H9 (cell line): Measurements from ENCODE around the gene RDH5. TPM values are rescaled to one million over a fixed set of nuclear protein-coding genes. Genes with fewer than 3 reads are reported as not detected.

Experiments
- DNase-seq: peaks from one replicate; pipeline ENCODE4 v3.0.0-alpha.2; 2017
- H2AFZ ChIP-seq: one replicate; pipeline ENCODE4 v1.6.1; 2013; ENCODE audit warnings: mild to moderate bottlenecking, low read length, control low read depth, moderate library complexity
- H2AK5ac ChIP-seq: 2 replicates; pipeline ENCODE4 v1.6.1; 2013; ENCODE audit warnings: low read length, control low read depth, mixed read lengths; ENCODE audit not compliant: insufficient read length
- H2BK120ac ChIP-seq: one replicate; pipeline ENCODE4 v1.6.1; 2013; ENCODE audit warnings: low read depth, mild to moderate bottlenecking, low read length, control low read depth, inconsistent platforms; ENCODE audit not compliant: poor library complexity, severe bottlenecking
- H2BK12ac ChIP-seq: 2 replicates; pipeline ENCODE4 v1.6.1; 2013; ENCODE audit warnings: low read length, control low read depth, mixed read lengths, low read depth; ENCODE audit not compliant: insufficient read length
- H2BK15ac ChIP-seq: 2 replicates; pipeline ENCODE4 v1.6.1; 2013; ENCODE audit warnings: low read depth, low read length, control low read depth
- H2BK20ac ChIP-seq: one replicate; pipeline ENCODE4 v1.6.1; 2013; ENCODE audit warnings: low read depth, mild to moderate bottlenecking, low read length, control low read depth, inconsistent platforms; ENCODE audit not compliant: poor library complexity, severe bottlenecking
- H2BK5ac ChIP-seq: 2 replicates; pipeline ENCODE4 v1.6.1; 2013; ENCODE audit warnings: low read length, control low read depth, mixed read lengths; ENCODE audit not compliant: insufficient read length
- H3K14ac ChIP-seq: 2 replicates; pipeline ENCODE4 v1.6.1; 2013; ENCODE audit warnings: low read length, control low read depth; ENCODE audit not compliant: insufficient read depth
- H3K18ac ChIP-seq: 2 replicates; pipeline ENCODE4 v1.6.1; 2013; ENCODE audit warnings: low read depth, mild to moderate bottlenecking, mixed read lengths, low read length, control low read depth; ENCODE audit not compliant: insufficient read length
- H3K23ac ChIP-seq: 2 replicates; pipeline ENCODE4 v1.6.1; 2013; ENCODE audit warnings: low read length, control low read depth, mixed read lengths, low read depth; ENCODE audit not compliant: insufficient read length
- H3K23me2 ChIP-seq: 2 replicates; pipeline ENCODE4 v1.6.1; 2013; ENCODE audit warnings: low read depth, mild to moderate bottlenecking, mixed read lengths, low read length, control low read depth; ENCODE audit not compliant: insufficient read length, poor library complexity, severe bottlenecking
- H3K27ac ChIP-seq: 2 replicates; pipeline ENCODE4 v1.5.1; 2013; ENCODE audit warnings: low read length, control low read depth, mixed read lengths, low read depth; ENCODE audit not compliant: insufficient read length
- H3K27me3 ChIP-seq: 2 replicates; pipeline ENCODE4 v1.6.1; 2013; ENCODE audit warnings: low read length, control low read depth, inconsistent platforms; ENCODE audit not compliant: insufficient read depth
- H3K4ac ChIP-seq: 2 replicates; pipeline ENCODE4 v1.6.1; 2013; ENCODE audit warnings: low read depth, mild to moderate bottlenecking, control low read depth, inconsistent platforms, low read length, moderate library complexity
- H3K4me1 ChIP-seq: 2 replicates; pipeline ENCODE4 v1.6.1; 2013; ENCODE audit warnings: low read length, control low read depth, inconsistent platforms; ENCODE audit not compliant: insufficient read depth
- H3K4me2 ChIP-seq: 2 replicates; pipeline ENCODE4 v1.6.1; 2013; ENCODE audit warnings: low read length, control low read depth, mixed read lengths; ENCODE audit not compliant: insufficient read length, insufficient read depth
- H3K56ac ChIP-seq: 2 replicates; pipeline ENCODE4 v1.6.1; 2013; ENCODE audit warnings: low read depth, mild to moderate bottlenecking, mixed read lengths, low read length, control low read depth; ENCODE audit not compliant: insufficient read length
- H3K79me1 ChIP-seq: 2 replicates; pipeline ENCODE4 v1.6.1; 2013; ENCODE audit warnings: low read depth, mild to moderate bottlenecking, moderate library complexity, low read length, control low read depth, inconsistent platforms; ENCODE audit not compliant: insufficient read depth, poor library complexity, severe bottlenecking
- H3K79me2 ChIP-seq: 2 replicates; pipeline ENCODE4 v1.6.1; 2013; ENCODE audit warnings: low read length, control low read depth, inconsistent platforms; ENCODE audit not compliant: insufficient read depth
- H3K9ac ChIP-seq: 2 replicates; pipeline ENCODE4 v1.6.1; 2013; ENCODE audit warnings: low read length, control low read depth, mixed read lengths; ENCODE audit not compliant: insufficient read length; ENCODE audit errors: extremely low read depth
- H3K9me3 ChIP-seq: one replicate; pipeline ENCODE4 v1.6.1; 2013; ENCODE audit warnings: low read depth, low read length, inconsistent platforms; ENCODE audit not compliant: control insufficient read depth
- H3T11ph ChIP-seq: one replicate; pipeline ENCODE4 v1.6.1; 2013; ENCODE audit warnings: mild to moderate bottlenecking, low read length, control low read depth, inconsistent platforms
- H4K20me1 ChIP-seq: one replicate; pipeline ENCODE4 v1.6.1; 2013; ENCODE audit not compliant: control insufficient read depth, insufficient read length, insufficient read depth
- H4K5ac ChIP-seq: 2 replicates; pipeline ENCODE4 v1.6.1; 2013; ENCODE audit warnings: low read depth, mild to moderate bottlenecking, mixed read lengths, low read length, control low read depth; ENCODE audit not compliant: insufficient read length
- H4K8ac ChIP-seq: replicated peaks from 2 replicates; pipeline ENCODE4 v1.6.1; 2013; ENCODE audit warnings: low read length, control low read depth, mixed read lengths, low read depth; ENCODE audit not compliant: insufficient read length
- H4K91ac ChIP-seq: 2 replicates; pipeline ENCODE4 v1.6.1; 2013; ENCODE audit warnings: low read depth, mild to moderate bottlenecking, moderate library complexity, mixed read lengths, low read length, control low read depth; ENCODE audit not compliant: insufficient read length
- H3K27ac Mint-ChIP-seq, 3 experiments: 2 replicates in 2 of 3; 3 replicates in 1 of 3; pipeline ENCODE4 v1.8.0; 2020 to 2021; ENCODE audit warnings: mixed read lengths in 3 of 3, mild to moderate bottlenecking in 1 of 3, moderate library complexity in 1 of 3
- H3K27me3 Mint-ChIP-seq: 2 replicates; pipeline ENCODE4 v1.8.0; 2021; ENCODE audit warnings: low read depth, mild to moderate bottlenecking, moderate library complexity, mixed read lengths
- H3K36me3 Mint-ChIP-seq, 3 experiments: 2 replicates in 2 of 3; 3 replicates in 1 of 3; pipeline ENCODE4 v1.8.0; 2020 to 2021; ENCODE audit warnings: low read depth in 3 of 3, mixed read lengths in 3 of 3; ENCODE audit not compliant: insufficient read depth in 1 of 3
- H3K4me1 Mint-ChIP-seq, 2 experiments: 2 replicates each; pipeline ENCODE4 v1.8.0; 2020; ENCODE audit warnings: mixed read lengths in 2 of 2
- H3K4me3 Mint-ChIP-seq, 2 experiments: 2 replicates in 1 of 2; 3 replicates in 1 of 2; pipeline ENCODE4 v1.8.0; 2020 to 2021; ENCODE audit warnings: mild to moderate bottlenecking in 2 of 2, mixed read lengths in 2 of 2, moderate library complexity in 1 of 2
- H3K9me3 Mint-ChIP-seq, 2 experiments: 2 replicates in 1 of 2; 3 replicates in 1 of 2; pipeline ENCODE4 v1.8.0; 2020; ENCODE audit warnings: mild to moderate bottlenecking in 2 of 2, mixed read lengths in 2 of 2, moderate library complexity in 1 of 2
- WGBS: extraction: QIAGEN DNeasy Blood & Tissue Kit; methylation state at CpG from one replicate; pipeline ENCODE4 v1.1.7; 2013; ENCODE audit warnings: missing lambda C conversion rate, low lambda C conversion rate, mixed read lengths; ENCODE audit not compliant: insufficient read length; ENCODE audit errors: extremely low coverage; 5-methylcytosine and 5-hydroxymethylcytosine counted together
- total RNA-seq: library from RNA; stranded (reverse); gene quantifications from 2 replicates; pipeline ENCODE4 v1.2.1, GENCODE V29; 2021
- TF ChIP-seq, protein P1 (sequence below): fragments of 200-600 bp; sonication (generic); conservative IDR thresholded peaks from 3 replicates; pipeline ENCODE4 v1.8.0; 2021; ENCODE audit warnings: antibody characterized with exemption, mild to moderate bottlenecking

The RDH5 gene
- total RNA-seq, 1 experiment from 2014 or later: 6.6 TPM

DNA sequence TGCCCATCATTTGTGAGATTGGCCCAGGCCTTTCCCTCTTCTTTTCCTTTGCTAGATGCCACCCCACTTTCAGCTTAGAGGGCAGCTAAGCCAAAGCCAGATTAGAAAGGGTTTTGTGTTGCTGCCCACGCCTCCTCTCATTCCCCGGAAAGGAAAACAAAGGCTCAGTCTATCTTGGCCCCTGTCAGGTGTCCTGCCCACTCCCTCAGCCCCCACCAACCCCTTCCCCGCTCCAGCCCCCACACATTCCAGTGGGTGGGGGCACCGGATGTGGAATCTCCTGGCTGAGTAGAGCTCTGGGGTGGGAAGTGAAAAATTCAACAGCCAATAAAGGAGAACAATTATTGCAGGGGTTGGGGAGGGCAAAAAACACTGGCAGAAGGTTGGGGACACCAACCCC lies 2.2 kb upstream of the RDH5 start:
- H3K23me2 ChIP-seq: peaks cover 9% of the 10 kb centered on the region
- peak overlapping the region; percentile 63 for H3K27ac ChIP-seq
- H3K9me3 ChIP-seq: no peaks in the 10 kb centered on the region
- H2BK12ac ChIP-seq: no peak overlapping the region
- peak overlapping the region; percentile 58 for H2BK5ac ChIP-seq
- no peak overlapping the region for H4K91ac ChIP-seq
- no peaks in the 10 kb centered on the region for H4K20me1 ChIP-seq
- H3K27me3 Mint-ChIP-seq: peaks cover 7% of the 10 kb centered on the region
- peak overlapping the region; percentile 43 for H3K18ac ChIP-seq
- H3K4me3 Mint-ChIP-seq: peak overlapping the region; percentile 90 to 91
- peak overlapping the region; percentile 94 to 99 (median 96) for H3K27ac Mint-ChIP-seq
- H3K23ac ChIP-seq: no peak overlapping the region
- no peaks in the 10 kb centered on the region for H3K27me3 ChIP-seq
- H3K56ac ChIP-seq: no peak overlapping the region
- TF ChIP-seq, protein P1, sequence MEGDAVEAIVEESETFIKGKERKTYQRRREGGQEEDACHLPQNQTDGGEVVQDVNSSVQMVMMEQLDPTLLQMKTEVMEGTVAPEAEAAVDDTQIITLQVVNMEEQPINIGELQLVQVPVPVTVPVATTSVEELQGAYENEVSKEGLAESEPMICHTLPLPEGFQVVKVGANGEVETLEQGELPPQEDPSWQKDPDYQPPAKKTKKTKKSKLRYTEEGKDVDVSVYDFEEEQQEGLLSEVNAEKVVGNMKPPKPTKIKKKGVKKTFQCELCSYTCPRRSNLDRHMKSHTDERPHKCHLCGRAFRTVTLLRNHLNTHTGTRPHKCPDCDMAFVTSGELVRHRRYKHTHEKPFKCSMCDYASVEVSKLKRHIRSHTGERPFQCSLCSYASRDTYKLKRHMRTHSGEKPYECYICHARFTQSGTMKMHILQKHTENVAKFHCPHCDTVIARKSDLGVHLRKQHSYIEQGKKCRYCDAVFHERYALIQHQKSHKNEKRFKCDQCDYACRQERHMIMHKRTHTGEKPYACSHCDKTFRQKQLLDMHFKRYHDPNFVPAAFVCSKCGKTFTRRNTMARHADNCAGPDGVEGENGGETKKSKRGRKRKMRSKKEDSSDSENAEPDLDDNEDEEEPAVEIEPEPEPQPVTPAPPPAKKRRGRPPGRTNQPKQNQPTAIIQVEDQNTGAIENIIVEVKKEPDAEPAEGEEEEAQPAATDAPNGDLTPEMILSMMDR: no peak
- no peak overlapping the region for H2BK20ac ChIP-seq
- H3K9me3 Mint-ChIP-seq: peaks cover 0 to 3% of the 10 kb centered on the region in 2 experiments; a peak in 3 of 5 replicates
- DNase-seq: peak; percentile 72
- no peak overlapping the region for H2AFZ ChIP-seq
- peaks cover 0 to 9% (median under 1%) of the 10 kb centered on the region in 3 experiments; a peak in 3 of 7 replicates for H3K36me3 Mint-ChIP-seq
- H3K4me2 ChIP-seq: peak overlapping the region; percentile 71
- H3K14ac ChIP-seq: no peak overlapping the region
- peaks cover 13% of the 10 kb centered on the region; the same call in 1 of the 2 replicates for H3K4me1 ChIP-seq
- H3K79me1 ChIP-seq: no peaks in the 10 kb centered on the region
- no peak overlapping the region for H2BK15ac ChIP-seq
- no CpG with 5 or more reads among the region's 4 CpGs for WGBS
- H2AK5ac ChIP-seq: no peak overlapping the region
- no peaks in the 10 kb centered on the region for H3K79me2 ChIP-seq
- H3T11ph ChIP-seq: no peak overlapping the region
- no peak overlapping the region for H2BK120ac ChIP-seq
- peaks cover 38 to 41% of the 10 kb centered on the region in 2 experiments for H3K4me1 Mint-ChIP-seq
- no peak overlapping the region for H3K9ac ChIP-seq
- no peak overlapping the region for H4K5ac ChIP-seq
- no peak overlapping the region for H3K4ac ChIP-seq
- H4K8ac ChIP-seq: no peak overlapping the region
